KMS-11 (cell line): ENCODE results near the gene TMED1.

Source experiments
- H2AFZ ChIP-seq: fragments of 200-600 bp; sonication (generic); 2 replicates; pipeline ENCODE4 v1.6.1; 2016; ENCODE audit warnings: antibody characterized with exemption, mixed run types, low read depth
- H3K27ac ChIP-seq: fragments of 200-600 bp; sonication (generic); 2 replicates; pipeline ENCODE4 v1.6.1; 2016; ENCODE audit warnings: mild to moderate bottlenecking, mixed run types
- H3K27me3 ChIP-seq: fragments of 200-600 bp; sonication (generic); 2 replicates; pipeline ENCODE4 v1.6.1; 2017; ENCODE audit warnings: mild to moderate bottlenecking, low read depth, mixed run types, moderate library complexity; ENCODE audit not compliant: insufficient read depth
- H3K36me3 ChIP-seq: fragments of 200-600 bp; sonication (generic); 2 replicates; pipeline ENCODE4 v1.6.1; 2017; ENCODE audit warnings: mild to moderate bottlenecking, mixed run types; ENCODE audit not compliant: insufficient read depth
- H3K4me1 ChIP-seq: fragments of 200-600 bp; sonication (generic); 2 replicates; pipeline ENCODE4 v1.6.1; 2016; ENCODE audit warnings: mild to moderate bottlenecking, low read depth, mixed run types; ENCODE audit not compliant: poor library complexity, severe bottlenecking
- H3K4me2 ChIP-seq: fragments of 200-600 bp; sonication (generic); 2 replicates; pipeline ENCODE4 v1.7.0; 2016; ENCODE audit warnings: mild to moderate bottlenecking, mixed run types
- H3K4me3 ChIP-seq: fragments of 200-600 bp; sonication (generic); IDR thresholded peaks from 2 replicates; pipeline ENCODE4 v1.6.1; 2017; ENCODE audit warnings: low read depth, low read length, mixed read lengths; ENCODE audit not compliant: insufficient read depth
- H3K79me2 ChIP-seq: fragments of 200-600 bp; sonication (generic); 2 replicates; pipeline ENCODE4 v1.6.1; 2016; ENCODE audit warnings: low read depth, mixed run types; ENCODE audit not compliant: insufficient read depth
- H3K9ac ChIP-seq: fragments of 200-600 bp; sonication (generic); 2 replicates; pipeline ENCODE4 v1.6.1; 2016; ENCODE audit warnings: mild to moderate bottlenecking, mixed run types
- H4K20me1 ChIP-seq: fragments of 200-600 bp; sonication (generic); 2 replicates; pipeline ENCODE4 v1.6.1; 2016; ENCODE audit warnings: mild to moderate bottlenecking, mixed run types; ENCODE audit not compliant: insufficient read depth
- TF ChIP-seq, protein P1 (sequence below): fragments of 200-600 bp; sonication (generic); conservative IDR thresholded peaks from 2 replicates; pipeline ENCODE4 v1.6.1; 2017; ENCODE audit warnings: low read depth, mild to moderate bottlenecking, antibody characterized with exemption, low read length, moderate library complexity, mixed read lengths

TMED1 gene

DNA sequence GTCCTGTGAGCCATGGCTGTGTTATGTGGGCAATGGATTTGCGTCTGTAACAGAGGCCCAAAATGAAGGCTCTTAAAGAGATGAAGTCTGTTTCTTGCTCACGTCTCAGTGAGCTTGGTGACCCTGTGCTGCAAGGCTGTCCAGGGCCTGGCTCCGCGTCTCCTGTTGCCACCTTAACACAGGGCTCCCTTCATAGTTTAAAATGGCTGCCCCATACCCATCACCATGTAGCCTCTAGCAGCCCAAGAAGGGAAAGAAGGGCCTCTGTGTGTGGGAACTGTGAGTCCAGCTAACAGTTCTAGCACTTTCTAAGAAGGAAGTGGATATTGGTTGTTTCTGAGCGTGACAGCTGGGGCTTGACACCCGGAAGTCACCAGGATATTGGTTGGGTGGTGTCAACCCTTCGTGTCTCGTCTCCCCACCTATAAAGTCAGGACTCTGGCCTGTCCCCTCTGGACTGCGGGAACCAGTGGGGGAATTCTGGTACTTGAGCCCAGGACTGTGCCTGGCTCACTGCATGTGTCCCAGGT is 20.9 kb downstream of the TMED1 start:
- Histone ChIP-seq H3K27ac (no peak overlapping the region), H2AFZ (no peak overlapping the region), H3K9ac (no peak overlapping the region), H3K36me3 (no peaks in the 10 kb centered on the region), H3K27me3 (no peaks in the 10 kb centered on the region), H3K4me2 (no peak overlapping the region), H3K79me2 (no peaks in the 10 kb centered on the region), H4K20me1 (no peaks in the 10 kb centered on the region), H3K4me3 (no peak overlapping the region), H3K4me1 (no peaks in the 10 kb centered on the region)
- TF ChIP-seq, protein P1, sequence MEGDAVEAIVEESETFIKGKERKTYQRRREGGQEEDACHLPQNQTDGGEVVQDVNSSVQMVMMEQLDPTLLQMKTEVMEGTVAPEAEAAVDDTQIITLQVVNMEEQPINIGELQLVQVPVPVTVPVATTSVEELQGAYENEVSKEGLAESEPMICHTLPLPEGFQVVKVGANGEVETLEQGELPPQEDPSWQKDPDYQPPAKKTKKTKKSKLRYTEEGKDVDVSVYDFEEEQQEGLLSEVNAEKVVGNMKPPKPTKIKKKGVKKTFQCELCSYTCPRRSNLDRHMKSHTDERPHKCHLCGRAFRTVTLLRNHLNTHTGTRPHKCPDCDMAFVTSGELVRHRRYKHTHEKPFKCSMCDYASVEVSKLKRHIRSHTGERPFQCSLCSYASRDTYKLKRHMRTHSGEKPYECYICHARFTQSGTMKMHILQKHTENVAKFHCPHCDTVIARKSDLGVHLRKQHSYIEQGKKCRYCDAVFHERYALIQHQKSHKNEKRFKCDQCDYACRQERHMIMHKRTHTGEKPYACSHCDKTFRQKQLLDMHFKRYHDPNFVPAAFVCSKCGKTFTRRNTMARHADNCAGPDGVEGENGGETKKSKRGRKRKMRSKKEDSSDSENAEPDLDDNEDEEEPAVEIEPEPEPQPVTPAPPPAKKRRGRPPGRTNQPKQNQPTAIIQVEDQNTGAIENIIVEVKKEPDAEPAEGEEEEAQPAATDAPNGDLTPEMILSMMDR, result no peak

DNA sequence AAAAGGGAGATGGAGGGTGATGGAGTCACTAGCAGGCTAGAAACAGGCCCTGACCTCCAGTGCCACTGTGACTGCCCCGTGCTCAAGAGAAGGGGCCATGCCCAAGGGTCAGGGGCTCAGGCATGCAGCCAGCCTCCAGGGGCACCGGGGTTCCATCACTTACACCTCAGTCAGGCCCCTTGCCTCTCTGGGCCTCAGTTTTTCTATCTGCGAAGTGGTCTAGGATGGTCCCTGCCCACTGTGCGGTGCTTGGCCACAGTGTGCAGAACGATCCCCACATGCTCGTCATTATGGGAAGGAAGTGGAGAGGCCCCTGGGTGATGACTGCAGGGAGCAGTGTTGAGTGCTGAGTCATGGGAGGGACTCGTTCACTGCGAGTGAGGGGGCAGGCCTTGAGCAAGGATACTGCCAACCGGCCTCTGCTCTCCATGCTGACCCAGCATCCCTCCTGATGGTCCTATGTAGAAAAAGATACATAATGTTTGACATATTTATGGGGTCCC is 23.1 kb downstream of the TMED1 start:
- no peak overlapping the region for H3K4me2 ChIP-seq
- H3K27me3 ChIP-seq, result no peaks in the 10 kb centered on the region
- no peaks in the 10 kb centered on the region for H3K79me2 ChIP-seq
- H3K27ac ChIP-seq, result no peak overlapping the region
- TF ChIP-seq, protein P1, result no peak
- H4K20me1 ChIP-seq, result no peaks in the 10 kb centered on the region
- H3K4me1 ChIP-seq, result no peaks in the 10 kb centered on the region
- H3K36me3 ChIP-seq, result no peaks in the 10 kb centered on the region
- no peak overlapping the region for H3K4me3 ChIP-seq
- H2AFZ ChIP-seq, result no peak overlapping the region
- no peak overlapping the region for H3K9ac ChIP-seq

DNA sequence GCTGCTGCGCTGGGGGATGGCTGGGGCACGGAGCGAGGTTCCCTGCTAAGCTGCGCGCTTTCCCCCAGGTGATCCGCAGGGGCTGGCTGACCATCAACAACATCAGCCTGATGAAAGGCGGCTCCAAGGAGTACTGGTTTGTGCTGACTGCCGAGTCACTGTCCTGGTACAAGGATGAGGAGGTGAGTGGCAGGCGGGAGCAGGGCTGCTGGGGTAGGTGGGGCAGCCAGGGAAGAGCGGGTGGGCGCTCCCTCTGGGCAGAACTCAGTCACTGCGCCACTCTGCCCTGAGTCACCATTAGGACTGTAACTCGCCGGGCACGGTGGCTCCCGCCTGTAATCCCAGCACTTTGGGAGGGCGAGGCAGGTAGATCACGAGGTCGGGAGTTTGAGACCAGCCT is 23.8 kb downstream of the TMED1 start:
- Histone ChIP-seq H3K27ac (no peak overlapping the region), H3K9ac (no peak overlapping the region), H2AFZ (no peak overlapping the region), H3K4me2 (no peak overlapping the region), H3K79me2 (no peaks in the 10 kb centered on the region), H3K4me1 (no peaks in the 10 kb centered on the region), H3K27me3 (no peaks in the 10 kb centered on the region), H4K20me1 (no peaks in the 10 kb centered on the region), H3K36me3 (no peaks in the 10 kb centered on the region), H3K4me3 (no peak overlapping the region)
- TF ChIP-seq, protein P1, result no peak

DNA sequence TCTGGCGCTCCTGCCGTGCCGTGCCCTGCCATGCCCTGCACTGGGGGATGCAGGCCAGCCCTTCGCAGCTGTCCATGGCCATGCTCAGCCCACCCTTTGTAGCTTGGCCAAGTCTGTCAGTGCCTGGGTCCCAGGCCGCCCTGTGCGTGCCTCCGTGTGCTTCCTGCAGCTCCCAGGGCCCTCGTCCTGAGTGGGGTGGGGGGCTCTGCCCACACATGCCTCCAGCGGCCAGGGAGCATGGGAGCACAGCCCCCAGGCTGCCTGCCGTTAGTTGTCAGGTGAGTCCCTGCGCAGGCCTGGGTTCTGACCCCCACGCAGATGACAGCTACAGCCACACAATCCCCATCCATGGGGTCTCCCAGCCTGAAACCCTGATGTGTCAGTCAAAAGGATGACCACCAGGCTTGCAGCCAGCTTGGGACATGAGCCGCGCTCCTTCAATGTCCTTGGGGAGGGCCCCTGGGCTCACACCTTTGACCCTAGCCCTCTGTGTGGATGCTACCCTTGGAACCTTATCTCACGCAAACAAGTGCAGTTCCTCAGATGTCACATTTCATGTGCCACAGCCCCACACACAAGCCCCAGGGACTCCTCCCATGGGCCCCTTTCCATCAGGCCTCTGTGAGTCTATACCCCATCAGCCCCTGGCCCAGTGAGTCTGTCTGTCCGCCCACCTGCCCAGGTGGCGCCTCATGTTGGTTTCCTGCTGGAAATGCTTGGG is 24.5 kb downstream of the TMED1 start:
- no peaks in the 10 kb centered on the region for H3K36me3 ChIP-seq
- no peak overlapping the region for H3K4me2 ChIP-seq
- no peaks in the 10 kb centered on the region for H3K27me3 ChIP-seq
- no peak overlapping the region for H3K4me3 ChIP-seq
- H3K27ac ChIP-seq, result no peak overlapping the region
- H3K4me1 ChIP-seq, result no peaks in the 10 kb centered on the region
- no peaks in the 10 kb centered on the region for H3K79me2 ChIP-seq
- no peaks in the 10 kb centered on the region for H4K20me1 ChIP-seq
- H2AFZ ChIP-seq, result no peak overlapping the region
- TF ChIP-seq, protein P1, result no peak
- H3K9ac ChIP-seq, result no peak overlapping the region
